ENCODE data around the gene TMEM106C. TPM values are rescaled to one million over a fixed set of nuclear protein-coding genes. Genes with fewer than 3 reads are reported as not detected.

Gene TMEM106C
- total and polyA plus RNA-seq, 9 of the 15 experiments (the other 6 are each of a cell fraction or from before 2014, with no cell fraction given) = 37.6 to 183 (median 57.2) TPM

- TF ChIP-seq CCAR2 (IDR thresholded peaks at IDR 0.05; ENCODE audit: low read depth, low read length) (no peak), RBM22 (IDR thresholded peaks at IDR 0.05; ENCODE audit: low read depth, low read length, poor library complexity, severe bottlenecking) (no peak), RBM17 (IDR thresholded peaks at IDR 0.05; ENCODE audit: borderline replicate concordance, low read depth, low read length) (no peak), WHSC1 (IDR thresholded peaks at IDR 0.05; ENCODE audit: low read length) (no peak), ZNF253 (CRISPR knock-in tag; conservative IDR thresholded peaks at IDR 0.05) (no peak), SRSF3 (IDR thresholded peaks at IDR 0.05; ENCODE audit: insufficient read depth, low read length) (no peak), TEAD1 (CRISPR knock-in tag; IDR thresholded peaks at IDR 0.05) (peak in 1 of 2 experiments; percentile 61; a peak in 1 of 4 replicates), SMC3 (conservative IDR thresholded peaks at IDR 0.05; ENCODE audit: insufficient read depth, low read depth, low read length) (peak; percentile 79), ATF1 (CRISPR knock-in tag; IDR thresholded peaks at IDR 0.05) (no peak), ATF1 (tag; IDR thresholded peaks at IDR 0.05) (no peak), ZBTB8A (IDR thresholded peaks at IDR 0.05; ENCODE audit: partially characterized antibody) (no peak), RB1 (IDR thresholded peaks at IDR 0.05; ENCODE audit: low read depth) (peak; percentile 42; the same call in 1 of the 2 replicates), ID3 (CRISPR knock-in tag; IDR thresholded peaks at IDR 0.05) (no peak), ID3 (tag; IDR thresholded peaks at IDR 0.05) (no peak)
- TF ChIP-seq, protein P1, sequence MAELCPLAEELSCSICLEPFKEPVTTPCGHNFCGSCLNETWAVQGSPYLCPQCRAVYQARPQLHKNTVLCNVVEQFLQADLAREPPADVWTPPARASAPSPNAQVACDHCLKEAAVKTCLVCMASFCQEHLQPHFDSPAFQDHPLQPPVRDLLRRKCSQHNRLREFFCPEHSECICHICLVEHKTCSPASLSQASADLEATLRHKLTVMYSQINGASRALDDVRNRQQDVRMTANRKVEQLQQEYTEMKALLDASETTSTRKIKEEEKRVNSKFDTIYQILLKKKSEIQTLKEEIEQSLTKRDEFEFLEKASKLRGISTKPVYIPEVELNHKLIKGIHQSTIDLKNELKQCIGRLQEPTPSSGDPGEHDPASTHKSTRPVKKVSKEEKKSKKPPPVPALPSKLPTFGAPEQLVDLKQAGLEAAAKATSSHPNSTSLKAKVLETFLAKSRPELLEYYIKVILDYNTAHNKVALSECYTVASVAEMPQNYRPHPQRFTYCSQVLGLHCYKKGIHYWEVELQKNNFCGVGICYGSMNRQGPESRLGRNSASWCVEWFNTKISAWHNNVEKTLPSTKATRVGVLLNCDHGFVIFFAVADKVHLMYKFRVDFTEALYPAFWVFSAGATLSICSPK (IDR thresholded peaks at IDR 0.05; ENCODE audit: borderline replicate concordance) = no peak
- TF ChIP-seq, protein P2, sequence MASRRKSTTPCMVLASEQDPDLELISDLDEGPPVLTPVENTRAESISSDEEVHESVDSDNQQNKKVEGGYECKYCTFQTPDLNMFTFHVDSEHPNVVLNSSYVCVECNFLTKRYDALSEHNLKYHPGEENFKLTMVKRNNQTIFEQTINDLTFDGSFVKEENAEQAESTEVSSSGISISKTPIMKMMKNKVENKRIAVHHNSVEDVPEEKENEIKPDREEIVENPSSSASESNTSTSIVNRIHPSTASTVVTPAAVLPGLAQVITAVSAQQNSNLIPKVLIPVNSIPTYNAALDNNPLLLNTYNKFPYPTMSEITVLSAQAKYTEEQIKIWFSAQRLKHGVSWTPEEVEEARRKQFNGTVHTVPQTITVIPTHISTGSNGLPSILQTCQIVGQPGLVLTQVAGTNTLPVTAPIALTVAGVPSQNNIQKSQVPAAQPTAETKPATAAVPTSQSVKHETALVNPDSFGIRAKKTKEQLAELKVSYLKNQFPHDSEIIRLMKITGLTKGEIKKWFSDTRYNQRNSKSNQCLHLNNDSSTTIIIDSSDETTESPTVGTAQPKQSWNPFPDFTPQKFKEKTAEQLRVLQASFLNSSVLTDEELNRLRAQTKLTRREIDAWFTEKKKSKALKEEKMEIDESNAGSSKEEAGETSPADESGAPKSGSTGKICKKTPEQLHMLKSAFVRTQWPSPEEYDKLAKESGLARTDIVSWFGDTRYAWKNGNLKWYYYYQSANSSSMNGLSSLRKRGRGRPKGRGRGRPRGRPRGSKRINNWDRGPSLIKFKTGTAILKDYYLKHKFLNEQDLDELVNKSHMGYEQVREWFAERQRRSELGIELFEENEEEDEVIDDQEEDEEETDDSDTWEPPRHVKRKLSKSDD (conservative IDR thresholded peaks at IDR 0.05; ENCODE audit: low read length) = no peak
- TF ChIP-seq, protein P3, sequence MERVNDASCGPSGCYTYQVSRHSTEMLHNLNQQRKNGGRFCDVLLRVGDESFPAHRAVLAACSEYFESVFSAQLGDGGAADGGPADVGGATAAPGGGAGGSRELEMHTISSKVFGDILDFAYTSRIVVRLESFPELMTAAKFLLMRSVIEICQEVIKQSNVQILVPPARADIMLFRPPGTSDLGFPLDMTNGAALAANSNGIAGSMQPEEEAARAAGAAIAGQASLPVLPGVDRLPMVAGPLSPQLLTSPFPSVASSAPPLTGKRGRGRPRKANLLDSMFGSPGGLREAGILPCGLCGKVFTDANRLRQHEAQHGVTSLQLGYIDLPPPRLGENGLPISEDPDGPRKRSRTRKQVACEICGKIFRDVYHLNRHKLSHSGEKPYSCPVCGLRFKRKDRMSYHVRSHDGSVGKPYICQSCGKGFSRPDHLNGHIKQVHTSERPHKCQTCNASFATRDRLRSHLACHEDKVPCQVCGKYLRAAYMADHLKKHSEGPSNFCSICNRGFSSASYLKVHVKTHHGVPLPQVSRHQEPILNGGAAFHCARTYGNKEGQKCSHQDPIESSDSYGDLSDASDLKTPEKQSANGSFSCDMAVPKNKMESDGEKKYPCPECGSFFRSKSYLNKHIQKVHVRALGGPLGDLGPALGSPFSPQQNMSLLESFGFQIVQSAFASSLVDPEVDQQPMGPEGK (CRISPR knock-in tag; IDR thresholded peaks at IDR 0.05; ENCODE audit: borderline replicate concordance) = no peak
- TF ChIP-seq, protein P4, sequence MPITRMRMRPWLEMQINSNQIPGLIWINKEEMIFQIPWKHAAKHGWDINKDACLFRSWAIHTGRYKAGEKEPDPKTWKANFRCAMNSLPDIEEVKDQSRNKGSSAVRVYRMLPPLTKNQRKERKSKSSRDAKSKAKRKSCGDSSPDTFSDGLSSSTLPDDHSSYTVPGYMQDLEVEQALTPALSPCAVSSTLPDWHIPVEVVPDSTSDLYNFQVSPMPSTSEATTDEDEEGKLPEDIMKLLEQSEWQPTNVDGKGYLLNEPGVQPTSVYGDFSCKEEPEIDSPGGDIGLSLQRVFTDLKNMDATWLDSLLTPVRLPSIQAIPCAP (CRISPR knock-in tag; IDR thresholded peaks at IDR 0.05; ENCODE audit: borderline replicate concordance) = no peak
Observed at GRCh38 chr12:47949441-47950341, 13.7 kb upstream of the TMEM106C start (continued).
